Measurements from ENCODE around the gene SMARCC1. TPM values are rescaled to one million over a fixed set of nuclear protein-coding genes. Genes with fewer than 3 reads are reported as not detected.

SMARCC1 gene
- total RNA-seq, 2 donors from 2014 or later = 37.2 to 38.7 TPM

- TF ChIP-seq CTCF (IDR thresholded peaks at IDR 0.05) = no peak
- ATAC-seq (ENCODE audit: insufficient number of reproducible peaks, low FRiP score, low read depth) = no peak
These were observed 145.5 kb downstream of the SMARCC1 start for GRCh38 chr3:47636225-47636624.

GRCh38 chr3:47635536-47635935 is 146.2 kb downstream of the SMARCC1 start:
- H3K4me3 ChIP-seq = no peak overlapping the region
- peaks cover 0 to 12% of the 10 kb centered on the region in 2 donors for H3K4me1 ChIP-seq (ENCODE audit: control insufficient read depth in 1 of 2, low read depth in 2 of 2)
- peak overlapping the region in 1 of 2 donors; percentile 3 for H3K27ac ChIP-seq
- H3K36me3 ChIP-seq = peaks cover 21% of the 10 kb centered on the region
- TF ChIP-seq CTCF (IDR thresholded peaks at IDR 0.05) = no peak
- no peaks in the 10 kb centered on the region for H3K27me3 ChIP-seq (replicated peaks; ENCODE audit: insufficient read depth)
- H3K9me3 ChIP-seq = no peaks in the 10 kb centered on the region
- no peak for ATAC-seq (ENCODE audit: insufficient number of reproducible peaks, low FRiP score, low read depth)
- no peak for DNase-seq (ENCODE audit: low spot score)

More at GRCh38 chr3:47636225-47636624, 145.5 kb downstream of the SMARCC1 start:
- Histone ChIP-seq H3K27me3 (replicated peaks; ENCODE audit: insufficient read depth) (no peaks in the 10 kb centered on the region), H3K4me1 (ENCODE audit: control insufficient read depth in 1 of 2, low read depth in 2 of 2) (peaks cover 0 to 12% of the 10 kb centered on the region in 2 donors), H3K36me3 (peaks cover 15% of the 10 kb centered on the region), H3K9me3 (no peaks in the 10 kb centered on the region), H3K27ac (no peak overlapping the region), H3K4me3 (no peak overlapping the region)
- no peak for DNase-seq (ENCODE audit: low spot score)

- H3K27me3 ChIP-seq (replicated peaks; ENCODE audit: insufficient read depth) = no peaks in the 10 kb centered on the region
- no peak overlapping the region for H3K4me3 ChIP-seq
- DNase-seq (ENCODE audit: low spot score) = no peak
- peak overlapping the region in 1 of 2 donors; percentile 3 for H3K27ac ChIP-seq
- H3K4me1 ChIP-seq (ENCODE audit: control insufficient read depth in 1 of 2, low read depth in 2 of 2) = peaks cover 0 to 12% of the 10 kb centered on the region in 2 donors
- peaks cover 21% of the 10 kb centered on the region for H3K36me3 ChIP-seq
- TF ChIP-seq CTCF (IDR thresholded peaks at IDR 0.05) = no peak
- no peaks in the 10 kb centered on the region for H3K9me3 ChIP-seq
- ATAC-seq (ENCODE audit: insufficient number of reproducible peaks, low FRiP score, low read depth) = no peak
These were observed 146.7 kb downstream of the SMARCC1 start for GRCh38 chr3:47634996-47635395.

- DNase-seq (ENCODE audit: low spot score) (no peak), ATAC-seq (ENCODE audit: insufficient number of reproducible peaks, low FRiP score, low read depth) (no peak)
- H3K4me3 ChIP-seq = no peak overlapping the region
- no peak for TF ChIP-seq CTCF (IDR thresholded peaks at IDR 0.05)
- H3K27ac ChIP-seq = no peak overlapping the region
- peaks cover 21% of the 10 kb centered on the region for H3K36me3 ChIP-seq
- H3K9me3 ChIP-seq = no peaks in the 10 kb centered on the region
- peaks cover 0 to 12% of the 10 kb centered on the region in 2 donors for H3K4me1 ChIP-seq (ENCODE audit: control insufficient read depth in 1 of 2, low read depth in 2 of 2)
- H3K27me3 ChIP-seq (replicated peaks; ENCODE audit: insufficient read depth) = no peaks in the 10 kb centered on the region
These were observed 150.9 kb downstream of the SMARCC1 start for GRCh38 chr3:47630810-47631209.

- ATAC-seq (ENCODE audit: insufficient number of reproducible peaks, low FRiP score, low read depth) = no peak
- no peak for TF ChIP-seq CTCF (IDR thresholded peaks at IDR 0.05)
- H3K36me3 ChIP-seq = peaks cover 19% of the 10 kb centered on the region
These were observed 151.9 kb downstream of the SMARCC1 start for GRCh38 chr3:47629770-47630169.

More at GRCh38 chr3:47629770-47630169, 151.9 kb downstream of the SMARCC1 start:
- Histone ChIP-seq H3K27me3 (replicated peaks; ENCODE audit: insufficient read depth) (no peaks in the 10 kb centered on the region), H3K27ac (no peak overlapping the region), H3K4me1 (ENCODE audit: control insufficient read depth in 1 of 2, low read depth in 2 of 2) (peaks cover 0 to 9% of the 10 kb centered on the region in 2 donors), H3K4me3 (no peak overlapping the region), H3K9me3 (no peaks in the 10 kb centered on the region)
- no peak for DNase-seq (ENCODE audit: low spot score)

Data from thoracic aorta (tissue), 2 donors.